NCI-H2029 treated with DMSO at 0.1 percent for 48 hours (cell line): ENCODE data around the gene RRM2.

Experiments used
- DNase-seq: peaks from one replicate; lab custom pipeline; 2025; lab: John Stamatoyannopoulos, UW

RRM2 gene

DNA sequence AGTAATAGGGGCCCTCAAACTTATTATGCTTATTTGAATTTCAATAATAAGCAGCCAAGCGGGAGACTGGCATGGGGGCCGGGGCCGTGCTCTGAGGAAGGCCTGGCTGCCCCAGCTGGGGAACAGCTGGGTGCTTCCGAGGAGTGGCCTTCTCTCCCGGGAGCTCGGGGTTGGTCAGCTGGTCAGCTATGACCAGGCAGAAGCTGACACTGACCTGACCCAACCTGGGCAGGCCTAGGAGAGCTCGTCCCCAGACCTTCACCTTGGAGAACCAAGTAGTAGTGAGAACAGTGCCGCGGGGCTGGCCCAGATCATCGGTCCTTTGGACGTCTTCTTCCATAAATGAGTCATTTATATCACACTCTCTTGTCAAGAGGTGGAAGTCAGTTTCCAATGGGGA lies 36.1 kb downstream of the RRM2 start:
- no peak for DNase-seq

DNA sequence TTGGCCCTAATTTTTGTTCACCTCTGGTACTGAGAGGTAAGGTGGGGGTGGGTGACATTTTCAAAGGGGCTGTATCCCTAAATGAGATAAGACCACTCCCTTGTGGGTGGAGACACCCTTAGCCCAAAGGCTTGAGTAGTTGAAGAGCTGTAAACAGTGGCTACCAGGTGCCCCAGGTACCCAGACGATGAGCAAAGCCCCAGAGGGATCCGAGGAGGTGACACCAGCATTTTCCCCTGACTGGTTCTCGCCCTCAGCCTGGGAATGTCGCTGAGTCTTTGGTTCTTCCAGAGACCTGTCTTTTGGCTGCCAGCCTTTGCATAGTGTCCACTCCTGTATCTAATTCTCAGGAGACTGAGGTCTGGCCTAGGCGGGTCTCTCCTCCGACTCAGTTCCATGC lies 36.5 kb downstream of the RRM2 start:
- DNase-seq = no peak

DNA sequence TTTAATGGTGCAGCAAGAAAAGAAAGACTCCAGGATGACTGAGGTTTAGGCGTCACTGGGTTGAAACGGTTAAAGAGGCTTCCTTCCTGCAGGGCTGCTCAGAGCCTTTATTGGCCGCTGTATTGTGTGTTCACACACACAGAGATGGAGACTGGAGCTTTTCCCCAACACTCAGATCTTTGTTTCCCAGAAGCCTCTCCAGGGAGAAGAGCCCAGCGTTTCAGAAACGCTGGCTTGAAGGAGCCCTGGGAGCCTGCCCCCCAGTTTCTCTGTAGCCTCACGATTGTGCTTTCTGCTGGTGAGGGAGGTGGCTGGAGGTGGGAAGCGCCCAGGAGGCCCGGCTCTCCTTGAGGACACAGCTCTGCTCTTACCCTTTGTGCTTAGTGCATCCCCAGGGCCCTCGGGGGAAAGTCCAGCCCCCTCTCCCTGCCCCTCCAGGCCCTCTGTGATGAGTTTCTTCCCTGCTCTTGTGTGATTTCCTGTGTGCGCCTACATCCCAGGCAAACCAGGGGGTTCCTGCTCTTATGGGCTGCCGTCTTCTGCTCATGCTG lies 37.1 kb downstream of the RRM2 start:
- DNase-seq = no peak

GRCh38 chr2:10160203-10160955 lies 37.8 kb downstream of the RRM2 start:
- DNase-seq = no peak

GRCh38 chr2:10161206-10161931 lies 38.8 kb downstream of the RRM2 start:
- no peak for DNase-seq

- no peak for DNase-seq
Observed at GRCh38 chr2:10161961-10162441, 39.5 kb downstream of the RRM2 start.

DNA sequence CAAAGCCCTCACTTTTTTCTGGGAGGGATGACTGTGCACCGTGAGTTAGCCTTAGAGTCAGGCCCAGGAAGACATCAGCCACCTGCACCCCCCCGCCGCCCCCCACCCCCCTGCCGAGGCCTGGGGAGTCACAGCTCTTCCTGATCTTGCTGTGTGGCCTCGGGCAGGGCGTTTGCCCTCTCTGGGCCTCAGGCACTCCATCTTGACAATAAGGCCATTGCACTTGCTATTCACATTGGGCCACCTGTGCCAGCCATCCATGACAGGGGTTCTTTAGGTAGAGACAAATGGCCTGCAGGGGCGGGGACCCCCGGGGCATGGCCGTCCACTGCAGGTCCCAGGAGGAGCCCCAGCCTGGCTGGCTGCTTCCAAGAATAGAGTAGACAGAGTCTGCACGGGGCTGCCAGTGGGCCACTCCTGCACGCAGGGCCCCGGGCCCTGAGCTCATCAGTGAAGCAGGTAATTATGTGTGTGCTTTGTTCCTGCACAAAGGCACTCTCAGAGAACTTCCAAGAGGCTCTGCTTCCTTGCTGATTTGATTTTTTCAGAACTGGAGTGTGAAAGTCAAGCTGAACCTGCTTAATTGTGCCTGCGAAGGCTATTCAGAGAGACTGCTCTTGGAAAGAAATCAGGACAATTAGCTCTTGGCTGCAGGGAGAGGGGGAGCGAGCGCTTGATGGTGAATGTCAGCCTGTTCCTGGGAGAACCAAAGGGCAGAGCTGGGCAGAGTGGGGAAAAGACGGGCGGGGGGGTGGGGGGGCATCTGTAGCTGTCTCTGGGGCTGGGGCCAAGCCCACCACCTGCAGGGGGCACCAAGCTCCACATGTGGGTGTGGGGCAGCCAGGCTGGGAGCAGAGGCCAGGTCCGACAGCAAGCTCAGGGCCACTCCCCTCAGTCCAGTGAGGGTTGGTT lies 40.3 kb downstream of the RRM2 start:
- no peak for DNase-seq

DNA sequence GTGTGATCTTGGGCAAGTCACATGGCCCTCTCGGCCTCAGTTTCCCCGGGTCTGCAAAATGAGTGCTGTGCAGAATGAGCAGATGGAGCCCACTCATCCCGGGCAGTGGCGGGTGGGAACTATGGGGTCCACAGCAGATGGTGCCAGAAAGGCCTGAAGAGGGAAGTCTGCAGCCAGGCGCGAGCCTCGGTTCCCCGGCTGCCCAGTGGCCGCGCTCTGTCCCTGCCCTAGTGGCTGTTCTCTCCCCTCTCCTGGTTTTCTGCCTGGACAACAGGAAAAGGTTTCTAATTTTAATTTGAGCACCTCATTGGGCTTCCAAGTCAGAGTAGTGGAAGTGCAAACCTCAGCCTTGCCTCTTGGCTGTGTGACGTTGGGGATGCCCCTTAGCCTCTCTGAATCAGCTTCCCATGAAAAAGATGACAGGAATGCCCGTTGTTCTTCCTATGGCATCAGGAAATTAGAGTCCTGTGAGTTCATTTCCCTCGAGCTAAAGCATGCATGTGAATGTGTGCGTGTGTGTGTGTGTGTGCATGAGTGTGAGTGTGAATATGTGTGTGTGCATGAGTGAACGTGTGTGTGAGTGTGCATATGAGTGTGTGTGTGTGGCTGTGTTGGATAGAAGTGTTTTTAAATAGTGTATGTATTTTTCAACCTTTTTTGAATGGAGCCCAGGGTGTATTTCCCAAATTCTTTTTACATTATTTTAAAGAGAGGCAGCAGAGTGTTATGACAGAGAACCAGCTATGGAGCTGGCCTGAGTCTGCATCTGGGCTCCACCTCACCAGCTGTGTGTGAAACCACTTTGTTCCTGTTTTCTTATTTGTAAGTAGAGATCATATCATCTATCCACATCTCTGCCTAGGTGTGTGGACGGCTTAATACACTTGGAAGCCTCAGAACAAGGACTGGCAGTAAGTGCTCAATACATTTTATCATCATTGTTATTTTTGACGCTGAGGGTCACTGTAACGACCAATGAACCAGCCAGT lies 41.3 kb downstream of the RRM2 start:
- DNase-seq = no peak

DNA sequence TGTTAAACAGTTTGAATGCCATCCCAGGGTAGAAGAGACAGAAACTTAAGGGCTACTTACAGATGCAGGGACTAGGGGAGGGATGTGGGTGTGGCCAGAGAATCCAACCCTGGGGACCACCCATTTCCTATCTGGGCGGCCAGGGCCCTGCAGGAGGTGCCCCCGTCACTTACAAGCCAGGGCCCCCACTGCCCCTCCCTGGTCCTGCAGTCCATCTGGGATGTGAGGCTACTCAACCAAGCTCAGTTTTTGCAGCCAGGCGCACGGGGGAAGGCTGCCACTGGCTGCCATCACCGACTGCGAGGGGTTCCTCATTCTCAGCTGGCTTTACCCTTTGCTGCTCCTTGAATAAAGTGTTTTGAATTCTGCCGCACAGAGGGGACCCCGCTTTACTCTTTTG lies 42.1 kb downstream of the RRM2 start:
- no peak for DNase-seq

DNA sequence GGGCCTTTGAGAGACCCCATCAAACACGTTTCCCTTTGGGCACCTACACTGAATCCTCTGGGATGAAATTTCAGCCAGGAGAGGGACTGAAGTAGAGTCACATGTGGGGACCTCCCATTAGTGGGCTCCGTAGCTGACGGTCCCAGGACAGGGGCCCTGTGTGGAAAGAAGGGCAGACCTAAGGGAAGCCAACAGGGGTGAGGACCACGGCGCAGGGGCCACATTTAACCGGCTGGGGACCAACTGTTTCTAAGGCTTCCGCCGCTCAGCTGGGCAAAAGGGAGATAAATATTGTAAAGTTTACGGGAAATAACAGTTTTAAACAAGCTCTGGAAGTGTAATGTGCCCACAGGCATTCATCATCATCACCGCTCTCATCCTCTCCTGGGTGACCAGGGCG lies 42.7 kb downstream of the RRM2 start:
- DNase-seq = no peak

DNA sequence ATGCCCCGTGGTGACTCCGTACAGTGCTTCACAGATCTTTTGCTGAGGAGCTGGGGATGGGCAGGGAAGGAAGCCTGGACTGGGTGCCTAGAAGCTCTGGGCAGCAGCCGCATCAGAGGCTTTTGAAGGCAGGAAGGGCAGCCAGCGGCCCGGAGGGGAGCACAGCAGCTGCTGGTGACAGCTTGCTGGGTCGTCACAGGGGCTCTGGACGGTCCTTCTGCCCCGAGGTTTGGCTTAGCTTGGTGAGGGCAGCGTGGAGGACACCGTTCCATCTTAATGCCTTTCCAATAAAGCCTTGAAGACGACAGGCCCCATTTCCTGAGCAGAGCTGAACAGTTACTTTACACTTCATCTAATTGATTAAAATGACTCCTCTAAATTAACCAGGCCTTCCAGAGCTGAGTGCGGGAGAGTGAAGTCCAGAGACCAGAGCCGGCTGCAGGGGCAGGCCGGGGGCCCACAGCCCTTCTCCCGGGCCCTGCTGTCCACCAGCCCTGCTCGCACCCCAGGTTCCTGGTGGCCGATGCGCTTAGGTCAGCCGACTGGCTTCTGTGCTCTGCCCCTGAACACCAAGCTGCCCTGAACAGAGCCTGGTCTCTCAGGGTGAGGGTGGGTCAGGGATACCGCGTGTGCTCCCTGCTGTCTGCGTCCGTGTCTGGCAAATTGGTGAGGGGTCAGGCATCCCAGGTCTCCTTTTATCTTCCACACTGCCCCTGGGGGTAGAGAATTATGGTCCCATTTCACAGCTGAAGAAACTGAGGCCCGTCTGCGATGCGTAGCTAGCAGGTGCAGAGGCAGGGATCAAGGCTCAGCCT lies 43.5 kb downstream of the RRM2 start:
- DNase-seq = no peak

GRCh38 chr2:10166676-10167292 lies 44.2 kb downstream of the RRM2 start:
- no peak for DNase-seq

DNA sequence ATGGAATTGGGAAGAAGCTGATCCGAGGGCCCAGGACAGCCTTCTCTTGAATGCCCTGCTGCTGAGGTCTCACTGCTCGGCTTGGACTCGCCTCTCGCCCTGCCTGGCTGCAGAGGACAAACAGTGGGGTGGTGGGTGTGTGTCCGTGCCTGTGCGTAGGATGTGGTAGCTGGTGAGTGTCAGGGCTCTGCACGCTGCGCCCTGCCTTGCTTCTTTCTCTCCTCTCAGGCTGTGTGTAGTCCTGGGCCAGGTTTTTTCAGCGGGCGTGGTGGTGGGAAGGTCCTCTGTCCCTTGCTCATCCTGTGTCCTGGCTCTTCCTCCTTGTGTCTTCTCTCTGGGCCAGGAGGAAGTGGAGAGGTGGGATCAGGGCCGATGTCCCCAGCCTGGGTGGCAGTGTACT lies 44.8 kb downstream of the RRM2 start:
- no peak for DNase-seq

DNA sequence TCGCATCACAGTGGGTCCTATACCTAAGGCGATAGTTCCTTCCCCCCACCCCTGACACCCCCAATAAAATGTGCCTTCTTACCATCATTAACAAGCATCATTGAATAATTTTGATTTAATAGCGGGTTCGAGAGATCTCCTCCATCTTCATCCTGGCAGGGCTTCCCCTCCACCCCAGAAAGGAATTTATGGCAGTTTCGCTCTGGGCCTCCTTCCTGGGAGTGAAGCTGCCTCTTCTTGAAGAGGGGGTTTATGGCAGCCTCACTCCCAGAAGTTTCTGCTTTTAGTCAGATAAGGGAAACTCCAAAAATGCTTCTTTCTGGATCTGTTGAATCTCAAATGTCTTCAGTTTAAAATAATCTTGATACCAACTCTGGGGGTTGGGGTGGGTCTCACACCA lies 45.7 kb downstream of the RRM2 start:
- DNase-seq = no peak

- DNase-seq = no peak
Observed at GRCh38 chr2:10169053-10169578, 46.6 kb downstream of the RRM2 start.

GRCh38 chr2:10169581-10169980 lies 47.0 kb downstream of the RRM2 start:
- no peak for DNase-seq

- DNase-seq = no peak
Observed at GRCh38 chr2:10170256-10170655, 47.7 kb downstream of the RRM2 start.

GRCh38 chr2:10171006-10171800 lies 48.7 kb downstream of the RRM2 start:
- DNase-seq = no peak
